Aorta (tissue), 5 donors: Measurements from ENCODE around the gene ROBO1. TPM values are rescaled to one million over a fixed set of nuclear protein-coding genes. Genes with fewer than 3 reads are reported as not detected.

Experiments used
- ATAC-seq: fragments of 200-7000 bp; cut with Tn5 transposase; one replicate; pipeline ENCODE4 v1.9.1; 2022; ENCODE audit warnings: moderate library complexity; ENCODE audit not compliant: low FRiP score
- DNase-seq, 2 donors: peaks; one replicate each; pipeline ENCODE4 v3.0.0-alpha.2; 2020
- H3K27ac ChIP-seq, 2 donors: one replicate each; pipeline ENCODE4 v1.5.1; 2013; ENCODE audit warnings: low read length in 2 of 2, mild to moderate bottlenecking in 2 of 2, moderate library complexity in 2 of 2, control low read depth in 1 of 2, inconsistent platforms in 1 of 2, low read depth in 1 of 2
- H3K27me3 ChIP-seq, 2 donors: one replicate each; pipeline ENCODE4 v1.6.1; 2013; ENCODE audit warnings: control low read depth in 1 of 2, low read length in 1 of 2, mild to moderate bottlenecking in 1 of 2, moderate library complexity in 1 of 2; ENCODE audit not compliant: insufficient read depth in 2 of 2, control insufficient read depth in 1 of 2
- H3K36me3 ChIP-seq, 2 donors: one replicate each; pipeline ENCODE4 v1.6.1; 2013; ENCODE audit warnings: control low read depth in 1 of 2, low read length in 1 of 2, mild to moderate bottlenecking in 1 of 2; ENCODE audit not compliant: insufficient read depth in 2 of 2, control insufficient read depth in 1 of 2
- H3K4me1 ChIP-seq, 2 donors: one replicate each; pipeline ENCODE4 v1.6.1; 2013; ENCODE audit warnings: low read length in 2 of 2, control low read depth in 1 of 2, mild to moderate bottlenecking in 1 of 2, moderate library complexity in 1 of 2; ENCODE audit not compliant: insufficient read depth in 2 of 2, control insufficient read depth in 1 of 2
- H3K4me3 ChIP-seq, 2 donors: one replicate each; pipeline ENCODE4 v1.5.1; 2013; ENCODE audit warnings: low read length in 2 of 2, control low read depth in 1 of 2, mild to moderate bottlenecking in 1 of 2
- H3K9me3 ChIP-seq: one replicate; pipeline ENCODE4 v1.6.1; 2013; ENCODE audit warnings: mild to moderate bottlenecking, low read length; ENCODE audit not compliant: control insufficient read depth
- WGBS, 2 donors: extraction: QIAGEN DNeasy Blood & Tissue Kit; methylation state at CpG; one replicate each; pipeline ENCODE4 v1.1.7; 2013; 5-methylcytosine and 5-hydroxymethylcytosine counted together
- intact Hi-C, 2 donors: fragments of 100-400 bp; cut with DNase I; formaldehyde crosslinking; loops; one replicate each; pipeline versions ENCODE4 v1.14.2 to v1.15.0; 2022
- polyA plus RNA-seq, 2 donors: library from polyadenylated mRNA; stranded (reverse); fragments of 200-250 nt; gene quantifications; one replicate each; pipeline ENCODE4 v1.2.3, GENCODE V29; 2013
- total RNA-seq, 2 donors: library from RNA; stranded (reverse); fragmentation: NEBNext Ultra II Directional; extraction: Animal tissue kit (Norgen Biotek cat#: 25700); gene quantifications; one replicate each; pipeline ENCODE4 v1.2.1, GENCODE V29; 2021
- donor health status: healthy with polysubstance abuse.
- donor health status: Bipolar disorder and iron deficiency.
- donor health status: DM: no; HTN: no; CAD: no.
- donor health status: DM: no; HTN: no; CAD: no.
- donor health status: DM: yes; HTN: yes; CAD: no.

ROBO1 gene
- total and polyA plus RNA-seq, 4 donors = 2.1 to 33.1 (median 16.6) TPM

DNA sequence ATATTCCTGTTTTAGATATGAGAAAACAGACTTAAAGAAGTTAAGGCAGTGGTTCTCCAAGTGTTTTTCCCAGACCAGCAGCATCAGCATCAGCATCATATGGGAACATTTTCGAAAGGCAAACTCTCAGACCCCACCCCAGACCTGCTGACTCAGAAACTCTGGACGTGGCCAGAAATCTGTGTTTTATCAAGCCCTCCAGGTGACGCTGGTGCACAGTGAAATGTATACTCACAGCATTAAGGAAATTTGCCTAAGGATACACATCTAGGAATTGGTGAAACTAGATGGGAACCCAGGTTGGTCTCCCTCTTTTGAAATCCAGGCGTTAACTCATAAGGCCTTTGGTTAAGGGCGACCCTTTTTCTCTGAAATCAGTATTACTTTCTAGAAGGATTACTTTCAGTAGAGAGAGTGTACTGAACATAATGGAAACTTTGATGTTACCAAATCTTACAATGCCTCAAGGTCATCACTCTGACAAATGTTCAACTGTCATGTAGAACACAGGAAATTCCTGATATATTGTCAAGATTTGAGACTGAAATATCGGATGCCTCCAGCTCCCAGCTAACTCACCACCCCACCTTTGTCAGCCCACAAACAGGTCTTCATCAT, 910.2 kb downstream of the ROBO1 start:
- intact Hi-C loops = no loop called here
- Histone ChIP-seq H3K27ac (no peak overlapping the region), H3K4me3 (no peak overlapping the region), H3K27me3 (no peaks in the 10 kb centered on the region), H3K4me1 (no peaks in the 10 kb centered on the region), H3K9me3 (no peaks in the 10 kb centered on the region), H3K36me3 (no peaks in the 10 kb centered on the region)
- DNase-seq (no peak), ATAC-seq (no peak)
- whole genome bisulfite sequencing, 2 donors = 85 to 88% methylated on average over 6 of the region's 6 CpGs

DNA sequence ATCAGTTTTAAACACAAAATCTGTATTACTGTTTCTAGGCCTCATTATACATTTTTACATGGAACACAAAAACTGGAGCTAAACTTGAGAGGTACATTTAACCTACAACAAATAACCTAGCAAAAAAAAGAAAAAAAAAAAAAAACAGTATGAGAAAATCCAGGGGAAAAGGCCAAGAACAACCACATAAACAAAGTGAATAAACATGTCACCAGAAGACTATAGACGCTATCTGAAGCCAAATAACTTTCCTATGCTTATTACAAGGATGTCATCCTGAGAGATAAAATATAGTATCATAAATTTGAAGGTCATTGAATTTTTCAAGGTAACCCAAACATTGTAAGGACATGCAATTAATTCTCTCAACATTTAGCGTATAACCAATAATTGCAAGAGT, 911.6 kb downstream of the ROBO1 start:
- DNase-seq (no peak), ATAC-seq (no peak)
- Histone ChIP-seq H3K4me3 (no peak overlapping the region), H3K27ac (no peak overlapping the region), H3K36me3 (no peaks in the 10 kb centered on the region), H3K4me1 (no peaks in the 10 kb centered on the region), H3K27me3 (no peaks in the 10 kb centered on the region), H3K9me3 (no peaks in the 10 kb centered on the region)
- intact Hi-C loops = no loop called here
- WGBS, 2 donors = 76 to 83% methylated on average over 2 of the region's 2 CpGs

DNA sequence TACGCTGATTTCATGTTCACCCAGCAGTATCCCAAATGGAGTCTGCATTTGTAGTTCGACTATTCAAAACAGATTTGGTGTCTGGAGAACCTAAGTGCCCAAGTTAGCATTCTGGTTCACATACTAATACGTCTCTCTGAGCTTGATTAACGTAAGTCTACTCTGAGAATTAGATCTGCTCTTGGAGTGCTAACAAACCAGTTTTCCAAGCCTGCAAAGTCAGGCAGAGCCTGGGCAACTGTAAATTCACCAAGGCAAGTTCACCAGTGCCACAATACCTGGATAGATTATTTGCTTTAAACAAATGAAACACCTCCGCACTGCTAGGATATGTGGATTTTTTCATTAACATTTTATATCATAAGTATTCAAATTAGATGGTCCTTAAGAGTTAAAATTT, 912.6 kb downstream of the ROBO1 start:
- H3K36me3 ChIP-seq = no peaks in the 10 kb centered on the region
- ATAC-seq = no peak
- no peaks in the 10 kb centered on the region for H3K27me3 ChIP-seq
- H3K4me3 ChIP-seq = no peak overlapping the region
- WGBS, 2 donors = 86 to 89% methylated on average over 5 of the region's 5 CpGs
- no peak overlapping the region for H3K27ac ChIP-seq
- DNase-seq = no peak
- intact Hi-C loops = no loop called here
- H3K4me1 ChIP-seq = no peaks in the 10 kb centered on the region
- H3K9me3 ChIP-seq = no peaks in the 10 kb centered on the region

DNA sequence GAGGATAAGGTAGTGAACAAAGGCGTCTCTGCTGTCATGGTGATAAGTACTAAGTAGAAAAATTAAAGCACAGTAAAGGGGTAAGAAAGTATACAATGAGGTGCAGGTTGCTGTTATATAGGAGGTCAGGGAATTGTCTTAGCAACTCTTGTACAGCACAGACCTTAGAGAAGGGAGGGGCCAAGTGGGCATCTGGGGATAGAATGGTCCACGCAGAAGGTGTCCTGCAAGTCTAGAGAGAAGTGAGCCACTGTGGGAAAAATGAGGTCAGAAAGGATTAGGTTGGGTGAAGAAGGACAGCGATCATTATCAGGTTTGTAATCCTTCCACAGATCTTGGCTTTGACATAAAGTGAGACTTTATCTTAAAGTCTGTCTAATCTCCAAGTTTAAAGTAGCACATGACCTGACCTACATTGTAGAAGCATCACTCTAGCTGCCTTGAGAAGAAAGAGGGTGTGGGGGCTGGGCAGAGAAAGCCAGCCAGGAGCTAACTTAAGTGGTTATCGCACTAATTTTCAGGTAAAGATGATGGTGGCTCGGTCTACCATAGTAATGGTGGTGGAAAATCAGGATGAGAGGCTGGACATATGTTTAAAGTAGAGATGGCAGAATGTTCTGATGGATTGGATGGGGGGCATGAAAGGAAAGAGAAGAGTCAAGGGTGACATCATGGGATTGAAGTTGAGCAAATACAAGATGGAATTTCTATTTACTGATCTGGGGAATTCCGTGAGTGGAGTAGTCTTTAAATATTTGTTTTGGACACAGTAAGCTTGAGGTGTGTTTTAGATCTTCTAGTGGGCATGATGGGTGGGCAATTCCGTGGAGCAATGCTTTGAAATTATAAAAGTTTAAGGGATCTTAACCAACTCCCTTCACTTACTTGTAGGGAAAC, 919.2 kb downstream of the ROBO1 start:
- DNase-seq (no peak), ATAC-seq (peak; percentile 19)
- Histone ChIP-seq H3K36me3 (no peaks in the 10 kb centered on the region), H3K4me1 (no peaks in the 10 kb centered on the region), H3K4me3 (no peak overlapping the region), H3K27ac (no peak overlapping the region), H3K9me3 (no peaks in the 10 kb centered on the region), H3K27me3 (no peaks in the 10 kb centered on the region)
- WGBS, 2 donors = 88% methylated on average over 7 of the region's 7 CpGs
- intact Hi-C loops = no loop called here

DNA sequence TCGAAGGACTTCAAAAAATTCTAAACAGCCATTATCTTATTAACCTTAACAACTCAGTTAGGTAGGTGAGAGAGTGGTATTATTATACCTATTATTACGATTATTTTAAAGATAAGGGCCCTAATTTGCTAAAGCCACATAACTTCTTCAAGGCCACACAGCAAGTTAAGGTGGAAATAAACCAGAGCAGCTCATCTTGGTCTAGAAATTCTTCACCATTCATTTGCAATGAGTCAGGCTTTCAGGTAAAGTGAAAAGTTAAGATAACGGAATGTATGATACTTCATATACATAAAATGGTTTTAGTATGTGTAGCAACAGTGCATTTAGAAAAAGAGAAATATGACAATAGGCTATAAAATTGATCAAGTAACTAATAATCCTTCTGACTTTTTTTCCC, 920.2 kb downstream of the ROBO1 start:
- H3K9me3 ChIP-seq = no peaks in the 10 kb centered on the region
- no peaks in the 10 kb centered on the region for H3K27me3 ChIP-seq
- no peak overlapping the region for H3K27ac ChIP-seq
- H3K36me3 ChIP-seq = no peaks in the 10 kb centered on the region
- ATAC-seq (no peak), DNase-seq (no peak)
- WGBS, 2 donors = 85 to 89% methylated on average over 3 of the region's 3 CpGs
- H3K4me1 ChIP-seq = no peaks in the 10 kb centered on the region
- intact Hi-C loops = no loop called here
- H3K4me3 ChIP-seq = no peak overlapping the region

DNA sequence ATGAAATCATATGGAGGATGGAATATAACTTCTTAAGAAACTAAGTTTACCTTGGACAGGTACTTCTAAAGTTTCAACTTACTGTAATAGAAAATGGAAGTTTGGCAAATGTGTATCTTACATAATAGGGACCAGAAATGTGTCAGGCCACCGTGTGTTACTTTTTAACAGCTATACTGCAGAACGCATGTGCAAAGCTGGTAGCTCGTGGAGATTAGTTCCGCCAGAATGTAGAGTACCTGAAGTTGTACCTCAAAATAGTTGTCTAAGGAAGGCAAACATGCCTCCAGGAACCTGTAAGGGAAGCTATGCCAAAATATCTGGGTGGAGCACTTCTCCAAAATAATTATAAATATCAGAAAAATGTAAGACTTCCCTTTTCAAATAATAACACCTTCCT, 920.6 kb downstream of the ROBO1 start:
- 51 to 66% methylated on average over 4 of the region's 4 CpGs for WGBS, 2 donors
- Histone ChIP-seq H3K9me3 (no peaks in the 10 kb centered on the region), H3K36me3 (no peaks in the 10 kb centered on the region), H3K4me1 (no peaks in the 10 kb centered on the region), H3K27ac (no peak overlapping the region), H3K27me3 (no peaks in the 10 kb centered on the region), H3K4me3 (no peak overlapping the region)
- DNase-seq = no peak
- intact Hi-C loops = no loop called here
- ATAC-seq = no peak

DNA sequence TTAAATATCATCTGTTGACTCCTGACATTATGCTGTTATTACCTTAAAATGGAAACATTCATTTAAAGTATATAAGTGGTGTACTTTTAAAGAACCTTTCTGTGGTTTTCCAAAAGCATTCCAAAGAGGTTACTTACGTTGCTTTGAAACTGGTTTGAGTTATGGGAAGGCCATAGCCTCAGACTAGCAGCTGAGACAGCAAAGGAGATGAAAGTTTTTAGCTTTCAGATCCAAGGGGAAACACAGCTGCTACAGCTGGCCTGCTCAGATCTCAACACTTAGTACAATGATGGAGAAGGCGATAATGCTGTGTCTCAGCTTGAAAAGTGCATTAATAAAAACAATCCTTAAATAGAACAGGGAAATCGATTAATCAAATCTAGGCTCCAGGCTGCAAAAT, 921.1 kb downstream of the ROBO1 start:
- no peak overlapping the region for H3K27ac ChIP-seq
- H3K4me3 ChIP-seq = no peak overlapping the region
- no peaks in the 10 kb centered on the region for H3K9me3 ChIP-seq
- DNase-seq (no peak), ATAC-seq (no peak)
- no peaks in the 10 kb centered on the region for H3K27me3 ChIP-seq
- H3K36me3 ChIP-seq = no peaks in the 10 kb centered on the region
- no peaks in the 10 kb centered on the region for H3K4me1 ChIP-seq
- intact Hi-C loops = no loop called here
- WGBS, 2 donors = 10 to 15% methylated on average over 3 of the region's 3 CpGs

DNA sequence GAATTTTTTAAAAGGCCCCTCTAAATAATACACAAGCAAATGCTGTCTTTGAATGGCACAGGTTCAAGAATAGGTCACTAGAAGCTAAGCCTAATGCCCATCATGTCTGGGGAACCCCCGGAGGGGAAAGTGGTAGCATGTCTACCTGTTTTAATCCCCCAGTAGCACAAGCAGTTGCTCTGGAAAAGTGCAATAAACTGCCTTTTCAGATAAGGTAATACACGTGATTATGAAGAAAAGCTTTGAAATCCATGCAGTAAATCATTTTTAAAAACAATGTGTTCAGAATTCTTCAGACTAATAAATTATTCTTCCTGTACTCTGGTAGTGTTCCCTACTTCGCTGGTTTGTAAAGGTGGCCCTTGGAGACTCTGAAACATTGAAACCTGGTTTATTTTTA, 922.2 kb downstream of the ROBO1 start:
- H3K9me3 ChIP-seq = no peaks in the 10 kb centered on the region
- no peaks in the 10 kb centered on the region for H3K27me3 ChIP-seq
- no peaks in the 10 kb centered on the region for H3K36me3 ChIP-seq
- intact Hi-C loops = no loop called here
- DNase-seq (no peak), ATAC-seq (no peak)
- WGBS, 2 donors = 75 to 77% methylated on average over 3 of the region's 3 CpGs
- H3K27ac ChIP-seq = no peak overlapping the region
- no peaks in the 10 kb centered on the region for H3K4me1 ChIP-seq
- no peak overlapping the region for H3K4me3 ChIP-seq

DNA sequence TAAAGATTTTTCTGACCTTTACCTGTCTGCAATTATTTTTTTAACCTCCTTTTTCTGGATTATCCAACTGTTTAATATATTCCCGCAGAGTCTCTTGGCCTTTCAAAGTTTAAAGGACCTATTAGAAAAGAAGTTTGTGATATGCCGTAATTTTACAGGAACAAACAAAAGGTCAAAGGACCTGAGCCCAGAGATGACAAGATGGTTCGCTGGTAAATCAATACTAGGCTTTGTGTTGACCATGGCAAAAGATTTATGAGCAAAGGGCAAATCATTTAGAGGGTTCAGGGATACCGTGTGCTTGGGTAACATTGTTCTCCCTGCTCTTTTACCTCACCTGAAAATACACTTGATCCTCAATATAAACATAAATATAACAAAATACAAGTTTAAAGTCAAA, 923.5 kb downstream of the ROBO1 start:
- no peaks in the 10 kb centered on the region for H3K36me3 ChIP-seq
- no peak overlapping the region for H3K27ac ChIP-seq
- H3K9me3 ChIP-seq = no peaks in the 10 kb centered on the region
- intact Hi-C loops = no loop called here
- H3K4me3 ChIP-seq = no peak overlapping the region
- 96 to 97% methylated on average over 4 of the region's 4 CpGs for WGBS, 2 donors
- no peak for DNase-seq
- H3K4me1 ChIP-seq = no peaks in the 10 kb centered on the region
- H3K27me3 ChIP-seq = no peaks in the 10 kb centered on the region
- ATAC-seq = no peak
